ENCODE data around the gene MED25. TPM values are rescaled to one million over a fixed set of nuclear protein-coding genes. Genes with fewer than 3 reads are reported as not detected.

The MED25 gene
- polyA plus RNA-seq, 1 donor: 33.0 TPM

GRCh38 chr19:49875177-49875576 is 57.1 kb downstream of the MED25 start:
- DNase-seq: no peak

- peak; percentile 70 for DNase-seq
These were observed 57.9 kb downstream of the MED25 start for GRCh38 chr19:49875857-49876421.

GRCh38 chr19:49876422-49877019 is 58.4 kb downstream of the MED25 start:
- peak; percentile 99 for DNase-seq

GRCh38 chr19:49877020-49877878 is 59.2 kb downstream of the MED25 start, which contains the start of the genes AKT1S1 and TBC1D17:
TSS of gene AKT1S1 (minus strand) at chr19:49877355. CDS start at chr19:49873295, 4,060 bp downstream.
TSS of gene TBC1D17 (plus strand) at chr19:49877702. CDS start at chr19:49877724, 22 bp downstream.
- peak; percentile 100 for DNase-seq

- peak; percentile 97 for DNase-seq
These were observed 60.0 kb downstream of the MED25 start for GRCh38 chr19:49877879-49878743.

GRCh38 chr19:49878744-49879070 is 60.6 kb downstream of the MED25 start:
- no peak for DNase-seq

GRCh38 chr19:49879243-49879963 is 61.3 kb downstream of the MED25 start:
- no peak for DNase-seq

GRCh38 chr19:49880162-49880869 is 62.2 kb downstream of the MED25 start:
- DNase-seq: no peak

- no peak for DNase-seq
These were observed 63.1 kb downstream of the MED25 start for GRCh38 chr19:49881186-49881585.

- no peak for DNase-seq
These were observed 63.7 kb downstream of the MED25 start for GRCh38 chr19:49881672-49882394.

- no peak for DNase-seq
These were observed 64.6 kb downstream of the MED25 start for GRCh38 chr19:49882643-49883042.

- DNase-seq: no peak
These were observed 65.0 kb downstream of the MED25 start for GRCh38 chr19:49883094-49883493.

GRCh38 chr19:49884109-49884508 is 66.0 kb downstream of the MED25 start:
- no peak for DNase-seq

GRCh38 chr19:49884760-49885159 is 66.7 kb downstream of the MED25 start:
- DNase-seq: no peak

Other genes with a start within 250 kb of the MED25 start
- gene NOSIP, start 237.7 kb upstream of the MED25 start, polyA plus RNA-seq (ENCODE audit: insufficient read length): 59.7 TPM
- 0.18 TPM for gene PRRG2, start 237.0 kb upstream of the MED25 start, polyA plus RNA-seq (ENCODE audit: insufficient read length)
- 23.3 TPM for gene PRR12, start 227.1 kb upstream of the MED25 start, polyA plus RNA-seq (ENCODE audit: insufficient read length)
- gene RRAS, start 178.1 kb upstream of the MED25 start, polyA plus RNA-seq (ENCODE audit: insufficient read length): 29.1 TPM
- 36.4 TPM for gene SCAF1, start 176.1 kb upstream of the MED25 start, polyA plus RNA-seq (ENCODE audit: insufficient read length)
- 38.7 TPM for gene IRF3, start 152.4 kb upstream of the MED25 start, polyA plus RNA-seq (ENCODE audit: insufficient read length)
- gene BCL2L12, start 152.4 kb upstream of the MED25 start, polyA plus RNA-seq (ENCODE audit: insufficient read length): 35.9 TPM
- 214 TPM for gene PRMT1, start 141.0 kb upstream of the MED25 start, polyA plus RNA-seq (ENCODE audit: insufficient read length)
- gene ADM5, start 128.7 kb upstream of the MED25 start, polyA plus RNA-seq (ENCODE audit: insufficient read length): 2.2 TPM
- 6.2 TPM for gene CPT1C, start 127.2 kb upstream of the MED25 start, polyA plus RNA-seq (ENCODE audit: insufficient read length)
- 0.94 TPM for gene TSKS, start 55.0 kb upstream of the MED25 start, polyA plus RNA-seq (ENCODE audit: insufficient read length)
- 68.3 TPM for gene AP2A1, start 51.3 kb upstream of the MED25 start, polyA plus RNA-seq (ENCODE audit: insufficient read length)
- 18.3 TPM for gene FUZ, start 5.0 kb upstream of the MED25 start, polyA plus RNA-seq (ENCODE audit: insufficient read length)
- gene PTOV1, start 32.9 kb downstream of the MED25 start, polyA plus RNA-seq (ENCODE audit: insufficient read length): 254 TPM
- gene PNKP, start 49.3 kb downstream of the MED25 start, polyA plus RNA-seq (ENCODE audit: insufficient read length): 34.3 TPM
- gene AKT1S1, start 59.1 kb downstream of the MED25 start, polyA plus RNA-seq (ENCODE audit: insufficient read length): 42.7 TPM
- gene TBC1D17, start 59.4 kb downstream of the MED25 start, polyA plus RNA-seq (ENCODE audit: insufficient read length): 49.1 TPM
- gene IL4I1, start 78.6 kb downstream of the MED25 start, polyA plus RNA-seq (ENCODE audit: insufficient read length): 1.8 TPM
- gene ATF5, start 110.9 kb downstream of the MED25 start, polyA plus RNA-seq (ENCODE audit: insufficient read length): 28.8 TPM
- 64.1 TPM for gene NUP62, start 111.2 kb downstream of the MED25 start, polyA plus RNA-seq (ENCODE audit: insufficient read length)
- gene SIGLEC11, start 142.9 kb downstream of the MED25 start, polyA plus RNA-seq (ENCODE audit: insufficient read length): 0.93 TPM
- gene VRK3, start 207.1 kb downstream of the MED25 start, polyA plus RNA-seq (ENCODE audit: insufficient read length): 17.1 TPM
- gene ZNF473, start 207.7 kb downstream of the MED25 start, polyA plus RNA-seq (ENCODE audit: insufficient read length): 8.0 TPM

All from hindlimb muscle (tissue), 1 donor.